SK-N-MC (cell line): ENCODE data around the gene ZP2.

Experiments used
- DNase-seq: peaks from one replicate; pipeline ENCODE4 v3.0.0-alpha.2; 2011; ENCODE audit warnings: low read depth, low spot score
- H3K27ac ChIP-seq: fragments of 200-600 bp; sonication (generic); 2 replicates; pipeline ENCODE4 v1.5.1; 2016; ENCODE audit warnings: mixed run types
- H3K36me3 ChIP-seq: fragments of 200-600 bp; sonication (generic); 2 replicates; pipeline ENCODE4 v1.6.1; 2017; ENCODE audit warnings: antibody characterized with exemption, low read length, mixed read lengths; ENCODE audit not compliant: insufficient read depth
- H3K4me3 ChIP-seq: fragments of 200-600 bp; sonication (generic); 2 replicates; pipeline ENCODE4 v1.5.1; 2016
- H3K9ac ChIP-seq: fragments of 200-600 bp; sonication (generic); 2 replicates; pipeline ENCODE4 v1.8.0; 2017; ENCODE audit warnings: mixed run types, mixed read lengths; ENCODE audit not compliant: insufficient read length
- H3K9me3 ChIP-seq: fragments of 200-600 bp; sonication (generic); 2 replicates; pipeline ENCODE4 v1.6.1; 2017; ENCODE audit warnings: low read depth, mild to moderate bottlenecking, antibody characterized with exemption, low read length, moderate library complexity, mixed read lengths
- EZH2 ChIP-seq: fragments of 200-600 bp; sonication (generic); IDR thresholded peaks from one replicate; pipeline ENCODE4 v1.6.1; 2017; ENCODE audit warnings: antibody characterized with exemption
- FOXP2 ChIP-seq: optimal IDR thresholded peaks from 2 replicates; pipeline ENCODE3; 2011; ENCODE audit warnings: mild to moderate bottlenecking, moderate library complexity; ENCODE audit not compliant: insufficient read depth; ENCODE audit errors: extremely low read length, control extremely low read depth
- POLR2AphosphoS5 ChIP-seq: IDR thresholded peaks from 2 replicates; pipeline ENCODE4 v1.6.1; 2012; ENCODE audit warnings: mild to moderate bottlenecking, low read depth, low read length, borderline replicate concordance

ZP2 gene

GRCh38 chr16:21236831-21237230, 25.5 kb upstream of the ZP2 start:
- DNase-seq = no peak
- Histone ChIP-seq H3K4me3 (no peak overlapping the region), H3K27ac (no peak overlapping the region), H3K36me3 (no peaks in the 10 kb centered on the region), H3K9ac (no peak overlapping the region), H3K9me3 (no peaks in the 10 kb centered on the region)
- TF ChIP-seq EZH2 (no peak), FOXP2 (no peak), POLR2AphosphoS5 (no peak)

DNA sequence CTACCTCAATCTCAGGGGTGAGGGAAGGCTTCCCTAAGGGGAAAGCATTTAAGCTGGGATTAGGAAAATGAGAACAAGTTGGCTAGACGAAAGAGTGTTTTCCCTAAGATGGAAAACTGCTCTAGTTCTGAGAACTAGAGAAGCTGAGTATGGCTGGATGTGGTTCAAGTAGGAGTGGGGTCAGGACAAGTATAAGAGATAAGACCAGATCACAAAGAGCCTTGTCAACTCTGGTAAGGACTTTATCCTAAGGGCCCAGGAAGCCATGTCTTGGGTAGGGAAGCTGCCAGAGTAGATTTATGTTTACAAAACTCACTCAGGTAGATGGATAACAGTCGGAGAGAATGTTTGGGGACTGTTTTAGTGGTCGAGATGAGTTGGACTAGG, 23.8 kb upstream of the ZP2 start:
- H3K36me3 ChIP-seq = no peaks in the 10 kb centered on the region
- no peak for DNase-seq
- H3K27ac ChIP-seq = no peak overlapping the region
- H3K9me3 ChIP-seq = no peaks in the 10 kb centered on the region
- TF ChIP-seq POLR2AphosphoS5 (no peak), EZH2 (no peak), FOXP2 (no peak)
- no peak overlapping the region for H3K4me3 ChIP-seq
- H3K9ac ChIP-seq = no peak overlapping the region

GRCh38 chr16:21233521-21234150, 22.3 kb upstream of the ZP2 start, which contains the start of gene ANKS4B:
ANKS4B (plus strand) TSS chr16:21233699; CDS start chr16:21233738, 39 bp downstream.
- DNase-seq = no peak
- Histone ChIP-seq H3K36me3 (no peaks in the 10 kb centered on the region), H3K4me3 (no peak within 1 kb of the TSS), H3K27ac (no peak within 1 kb of the TSS), H3K9me3 (no peaks in the 10 kb centered on the region), H3K9ac (no peak within 1 kb of the TSS)
- TF ChIP-seq FOXP2 (no peak), EZH2 (no peak), POLR2AphosphoS5 (no peak)

DNA sequence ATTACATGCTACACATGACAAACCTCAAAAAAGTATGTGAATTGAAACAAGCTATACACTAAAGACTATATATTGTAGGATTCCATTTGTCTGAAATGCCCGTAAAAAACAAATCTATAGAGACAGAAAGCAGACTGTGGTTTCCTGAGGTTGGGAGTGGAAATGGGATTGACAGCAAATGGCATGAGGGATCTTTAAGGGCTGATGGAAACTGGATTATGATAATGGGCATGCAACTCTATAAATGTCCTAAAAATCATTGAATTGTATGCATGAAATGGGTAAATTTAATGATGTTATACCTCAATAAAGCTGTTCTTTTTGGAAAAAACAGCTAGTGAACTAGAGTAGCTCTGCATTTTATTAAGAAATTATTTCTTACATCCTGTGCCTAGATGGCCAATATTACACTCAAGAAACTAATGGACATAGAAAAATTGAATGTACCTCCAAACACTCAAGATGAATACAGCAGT, 21.7 kb upstream of the ZP2 start:
- Histone ChIP-seq H3K9ac (no peak overlapping the region), H3K36me3 (no peaks in the 10 kb centered on the region), H3K9me3 (no peaks in the 10 kb centered on the region), H3K4me3 (no peak overlapping the region), H3K27ac (no peak overlapping the region)
- TF ChIP-seq POLR2AphosphoS5 = no peak
- no peak for TF ChIP-seq EZH2
- no peak for TF ChIP-seq FOXP2
- DNase-seq = no peak

DNA sequence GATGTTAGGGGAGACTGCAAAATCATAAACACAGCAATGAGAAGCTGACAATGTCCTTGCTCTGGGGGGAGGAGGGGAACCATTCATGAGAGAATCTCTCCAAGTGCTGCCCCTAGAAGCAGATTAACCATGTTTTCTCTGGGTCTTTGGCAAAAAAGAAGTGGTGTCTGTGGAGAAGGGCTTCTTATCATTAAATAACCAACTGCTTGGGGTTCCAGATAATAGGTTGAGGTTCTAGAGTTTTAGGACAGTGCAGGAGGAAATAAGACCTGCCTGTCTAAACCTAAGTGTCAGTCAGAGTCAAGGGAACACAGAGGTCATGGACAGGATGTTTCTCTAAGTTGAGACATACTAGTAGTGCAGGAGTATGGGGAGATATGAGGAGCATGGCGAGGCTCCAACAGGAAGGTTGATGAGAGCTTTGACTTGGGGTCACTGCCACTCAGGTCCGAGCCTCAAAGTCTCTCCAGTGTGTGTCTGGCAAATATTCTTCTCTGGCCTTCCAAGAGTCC, 17.0 kb upstream of the ZP2 start:
- H3K36me3 ChIP-seq = no peaks in the 10 kb centered on the region
- H3K9me3 ChIP-seq = no peaks in the 10 kb centered on the region
- no peak overlapping the region for H3K9ac ChIP-seq
- no peak for DNase-seq
- H3K27ac ChIP-seq = no peak overlapping the region
- TF ChIP-seq EZH2 (no peak), FOXP2 (no peak), POLR2AphosphoS5 (no peak)
- H3K4me3 ChIP-seq = no peak overlapping the region

DNA sequence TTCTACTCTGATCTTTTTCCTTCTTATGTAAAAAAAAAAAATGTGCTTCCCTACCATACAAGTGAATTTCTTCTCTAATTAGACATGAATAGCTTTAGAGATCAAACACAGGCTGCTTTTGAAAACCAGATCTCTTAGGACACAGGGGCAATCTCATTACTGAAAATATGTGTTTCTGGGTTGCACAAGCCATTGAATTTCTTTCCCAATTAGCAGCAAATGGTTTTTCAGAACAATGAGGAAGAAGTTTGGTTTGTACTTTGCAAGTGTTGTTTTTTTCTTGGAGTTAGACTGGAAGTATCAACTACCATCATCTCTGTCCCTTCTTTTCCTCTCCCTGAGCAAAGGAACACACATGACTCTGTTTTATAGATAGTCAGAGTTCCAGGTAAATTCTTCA, 16.5 kb upstream of the ZP2 start:
- Histone ChIP-seq H3K9me3 (no peaks in the 10 kb centered on the region), H3K4me3 (no peak overlapping the region), H3K36me3 (no peaks in the 10 kb centered on the region), H3K9ac (no peak overlapping the region), H3K27ac (no peak overlapping the region)
- DNase-seq = no peak
- TF ChIP-seq FOXP2 = no peak
- no peak for TF ChIP-seq POLR2AphosphoS5
- no peak for TF ChIP-seq EZH2

- Histone ChIP-seq H3K27ac (no peak overlapping the region), H3K4me3 (no peak overlapping the region), H3K36me3 (no peaks in the 10 kb centered on the region), H3K9me3 (no peaks in the 10 kb centered on the region), H3K9ac (no peak overlapping the region)
- no peak for DNase-seq
- no peak for TF ChIP-seq FOXP2
- no peak for TF ChIP-seq POLR2AphosphoS5
- TF ChIP-seq EZH2 = no peak
Measured at GRCh38 chr16:21226749-21227148, 15.4 kb upstream of the ZP2 start.

DNA sequence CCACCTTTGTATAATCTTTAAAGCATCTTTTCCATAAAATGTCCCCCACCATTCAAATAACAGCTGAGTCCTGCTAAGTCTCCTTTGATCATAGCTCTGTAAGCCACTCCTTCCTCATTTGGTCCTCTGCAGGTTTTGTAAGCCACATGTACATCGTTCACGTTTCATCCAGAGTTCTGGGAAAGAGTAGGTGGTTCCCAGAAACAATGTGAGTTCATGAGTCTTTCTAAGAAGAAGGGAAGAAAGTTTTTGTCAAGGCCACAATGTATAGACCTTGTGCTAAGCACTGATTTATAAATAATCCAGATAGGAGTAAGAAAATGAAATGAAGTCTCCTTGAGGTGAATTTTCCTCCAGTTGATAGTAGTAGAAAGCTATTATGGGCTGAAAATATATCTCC, 13.4 kb upstream of the ZP2 start:
- Histone ChIP-seq H3K4me3 (no peak overlapping the region), H3K9ac (no peak overlapping the region), H3K9me3 (no peaks in the 10 kb centered on the region), H3K36me3 (no peaks in the 10 kb centered on the region), H3K27ac (no peak overlapping the region)
- no peak for DNase-seq
- TF ChIP-seq POLR2AphosphoS5 = no peak
- TF ChIP-seq EZH2 = no peak
- TF ChIP-seq FOXP2 = no peak

DNA sequence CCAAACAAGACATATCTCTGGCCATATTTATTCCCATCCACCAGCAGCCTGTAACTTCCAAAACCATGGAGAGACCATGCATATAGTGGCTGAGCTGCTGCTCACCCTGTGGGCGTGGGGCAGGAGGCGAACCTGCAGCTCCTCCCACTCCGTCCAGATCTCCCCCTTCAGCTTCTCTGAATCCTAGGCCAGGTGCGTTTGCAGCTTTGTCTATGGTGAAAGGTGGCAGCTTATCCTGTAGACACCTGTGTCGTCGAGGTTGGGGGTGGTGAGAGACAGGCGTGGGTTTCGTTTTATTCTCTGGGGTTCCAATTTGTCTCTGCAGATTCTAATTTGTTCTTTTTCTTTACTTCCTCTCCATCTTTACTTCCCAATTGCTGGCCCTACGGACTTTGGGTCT, 12.4 kb upstream of the ZP2 start:
- TF ChIP-seq EZH2 (no peak), POLR2AphosphoS5 (no peak), FOXP2 (no peak)
- H3K27ac ChIP-seq = no peak overlapping the region
- DNase-seq = no peak

More for the DNA sequence above, 12.4 kb upstream of the ZP2 start:
- Histone ChIP-seq H3K4me3 (no peak overlapping the region), H3K9me3 (no peaks in the 10 kb centered on the region), H3K9ac (no peak overlapping the region), H3K36me3 (no peaks in the 10 kb centered on the region)
